SK-N-DZ (cell line): ENCODE data around the gene SPPL2B.
"Not testable (repeated sequence)": the region's sequence is repeated elsewhere in the genome, so short reads cannot be mapped to it uniquely, and the experiment has no call there.

ENCODE experiments used
- DNase-seq: peaks from one replicate; pipeline ENCODE4 v3.0.0-alpha.2; 2015; ENCODE audit warnings: low spot score

The SPPL2B gene

GRCh38 chr19:2338055-2338615 lies 9.7 kb downstream of the SPPL2B start:
- no peak for DNase-seq

GRCh38 chr19:2338751-2339643 lies 10.5 kb downstream of the SPPL2B start:
- DNase-seq = no peak

- no peak for DNase-seq
Measured at GRCh38 chr19:2339644-2340310, 11.3 kb downstream of the SPPL2B start.

GRCh38 chr19:2340496-2341243 lies 12.2 kb downstream of the SPPL2B start:
- DNase-seq = no peak

GRCh38 chr19:2341244-2341751 lies 12.8 kb downstream of the SPPL2B start:
- DNase-seq = no peak

GRCh38 chr19:2341982-2342381 lies 13.5 kb downstream of the SPPL2B start:
- DNase-seq = no peak

- DNase-seq = no peak
Measured at GRCh38 chr19:2342656-2343288, 14.3 kb downstream of the SPPL2B start.

- no peak for DNase-seq
Measured at GRCh38 chr19:2343289-2343982, 15.0 kb downstream of the SPPL2B start.

- DNase-seq = no peak
Measured at GRCh38 chr19:2344381-2344870, 15.9 kb downstream of the SPPL2B start.

- no peak for DNase-seq
Measured at GRCh38 chr19:2345076-2345475, 16.6 kb downstream of the SPPL2B start.

GRCh38 chr19:2345794-2346663 lies 17.5 kb downstream of the SPPL2B start:
- DNase-seq = no peak

GRCh38 chr19:2349818-2350217 lies 21.3 kb downstream of the SPPL2B start:
- not testable (repeated sequence) for DNase-seq

GRCh38 chr19:2350656-2351055 lies 22.2 kb downstream of the SPPL2B start:
- DNase-seq = no peak

- no peak for DNase-seq
Measured at GRCh38 chr19:2351591-2351990, 23.1 kb downstream of the SPPL2B start.

- no peak for DNase-seq
Measured at GRCh38 chr19:2352121-2352520, 23.6 kb downstream of the SPPL2B start.

GRCh38 chr19:2353159-2353886 lies 24.8 kb downstream of the SPPL2B start:
- DNase-seq = no peak

GRCh38 chr19:2353887-2354592 lies 25.6 kb downstream of the SPPL2B start:
- no peak for DNase-seq

- DNase-seq = no peak
Measured at GRCh38 chr19:2354670-2355069, 26.2 kb downstream of the SPPL2B start.
